Body of pancreas (tissue), 4 donors: ENCODE measurements around the gene ARID4B.

ENCODE experiments used
- CTCF ChIP-seq, 7 experiments: fragments of 450-650 bp in 4 of 7; fragments of 200-600 bp in 3 of 7; sonication (generic) in 3 of 7; IDR thresholded peaks; one replicate each; pipeline ENCODE4 v1.5.1; 2016 to 2019; ENCODE audit warnings: antibody characterized with exemption in 7 of 7
- POLR2A ChIP-seq, 3 donors: fragments of 450-650 bp; IDR thresholded peaks; one replicate each; pipeline ENCODE4 v1.6.1; 2016; ENCODE audit warnings: antibody characterized with exemption in 3 of 3, mild to moderate bottlenecking in 2 of 3

DNA sequence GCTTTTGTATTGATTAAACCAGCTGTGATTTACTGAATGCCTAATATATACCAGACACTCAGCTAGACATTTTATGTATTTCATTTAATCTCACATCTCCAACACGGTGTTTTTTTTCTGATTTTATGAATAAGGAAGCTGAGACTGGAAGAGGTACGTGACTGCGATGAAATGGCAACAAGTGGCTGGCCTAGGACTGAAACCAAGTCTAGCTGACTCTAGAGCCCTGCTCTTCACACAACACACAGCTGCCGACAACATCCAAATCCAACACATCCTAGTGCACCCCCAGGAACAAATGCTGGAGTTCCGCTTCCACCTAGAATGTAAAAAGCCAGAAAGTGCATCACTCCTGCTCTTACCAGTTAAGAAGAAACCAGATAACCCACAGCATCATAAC, 188.7 kb downstream of the ARID4B start:
- TF ChIP-seq CTCF (IDR thresholded peaks at IDR 0.05) = no peak
- no peak for TF ChIP-seq POLR2A (IDR thresholded peaks at IDR 0.05)
